ENCODE measurements around the gene POGZ.

The POGZ gene

GRCh38 chr1:151372058-151372934 lies 87.0 kb downstream of the POGZ start, which contains the start of gene SELENBP1:
Gene SELENBP1, minus strand, starts transcription at chr1:151372705. Its CDS starts 64 bp downstream, at chr1:151372641.
- DNase-seq (ENCODE audit: low read depth), result peak; percentile 70

- peak; percentile 55 for DNase-seq (ENCODE audit: low read depth)
These were observed 87.8 kb downstream of the POGZ start for GRCh38 chr1:151371370-151372057.

DNA sequence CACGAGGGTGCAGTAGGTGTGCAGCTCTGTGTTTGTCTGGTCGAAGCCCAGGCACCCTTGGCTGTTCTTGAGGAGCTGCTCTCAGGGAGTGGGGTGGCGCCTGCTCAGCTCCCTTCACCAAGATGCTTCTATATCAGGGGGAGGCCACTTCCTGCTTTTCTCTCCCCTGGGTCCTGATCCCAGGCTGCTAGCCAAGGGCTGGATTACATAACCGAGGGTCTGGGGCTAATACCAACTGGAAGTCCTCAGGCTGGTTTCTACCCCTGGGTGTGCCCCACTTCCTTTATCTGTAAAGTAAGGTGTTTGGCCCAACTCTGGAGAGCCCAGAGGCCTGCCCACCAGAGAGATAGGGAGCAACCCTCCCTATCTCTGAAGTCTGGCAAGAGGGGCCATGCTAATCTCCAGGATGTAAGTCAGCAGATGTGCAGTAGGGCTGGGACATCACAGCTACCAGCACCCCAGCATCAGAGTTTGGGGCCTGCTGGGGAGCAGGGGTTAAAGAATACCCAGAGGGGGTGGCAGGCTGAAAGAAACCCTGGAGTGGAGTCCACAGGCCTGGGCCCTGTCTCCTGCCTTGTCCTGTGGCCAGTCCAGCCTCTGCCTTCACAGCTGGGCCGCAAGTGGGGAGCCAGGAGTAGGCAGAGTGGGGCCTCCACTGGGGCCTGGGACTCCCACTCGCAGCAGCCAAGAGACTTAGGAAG lies 88.9 kb downstream of the POGZ start:
- no peak for DNase-seq (ENCODE audit: low read depth)

- no peak for DNase-seq (ENCODE audit: low read depth)
These were observed 89.7 kb downstream of the POGZ start for GRCh38 chr1:151369621-151370048.

GRCh38 chr1:151369302-151369610 lies 90.0 kb downstream of the POGZ start:
- DNase-seq (ENCODE audit: low read depth), result no peak

DNA sequence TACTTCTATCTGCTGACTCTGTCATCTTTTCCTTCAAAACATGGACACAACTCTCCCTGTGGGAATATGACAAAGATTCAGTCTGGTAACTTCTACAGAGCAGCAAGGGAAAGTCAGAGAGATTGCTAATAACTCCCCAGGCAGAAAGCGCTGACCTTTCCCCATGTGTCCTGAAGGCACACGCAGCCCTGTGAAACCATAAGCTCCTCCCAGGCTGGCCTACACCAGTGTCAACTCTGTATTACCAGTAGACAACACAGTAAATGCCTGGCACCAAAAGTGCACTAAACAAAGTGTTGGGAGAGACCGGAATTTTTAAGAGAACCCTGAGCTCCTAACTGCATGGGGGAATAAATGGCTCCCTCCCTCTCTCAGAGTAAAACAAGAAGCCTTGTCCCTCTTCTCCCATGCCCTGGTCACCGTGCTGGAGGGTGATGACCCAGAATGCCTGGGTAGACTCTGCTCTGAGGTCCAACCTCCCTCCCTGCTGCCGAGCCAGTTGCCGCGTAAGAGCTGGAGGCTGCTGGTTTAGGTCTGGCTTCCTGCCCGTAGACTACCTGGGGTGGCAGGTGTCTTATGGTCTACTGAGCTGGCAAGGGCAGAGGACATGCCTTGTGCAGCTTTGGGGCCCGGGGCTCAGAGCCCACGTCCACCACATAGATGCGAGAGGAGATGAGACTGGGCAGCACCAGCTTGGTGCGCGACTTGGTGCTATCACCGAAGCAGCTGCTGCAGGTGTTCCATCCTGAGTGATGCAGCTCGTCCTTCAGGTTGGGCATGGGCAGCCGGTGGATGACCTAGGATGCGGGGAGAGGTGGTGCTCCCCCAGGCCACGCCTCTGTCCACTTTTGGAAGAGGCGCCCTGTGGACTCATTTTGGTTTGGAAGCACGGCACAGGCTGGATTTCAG lies 90.6 kb downstream of the POGZ start:
- no peak for DNase-seq (ENCODE audit: low read depth)

- no peak for DNase-seq (ENCODE audit: low read depth)
These were observed 91.5 kb downstream of the POGZ start for GRCh38 chr1:151367658-151368392.

DNA sequence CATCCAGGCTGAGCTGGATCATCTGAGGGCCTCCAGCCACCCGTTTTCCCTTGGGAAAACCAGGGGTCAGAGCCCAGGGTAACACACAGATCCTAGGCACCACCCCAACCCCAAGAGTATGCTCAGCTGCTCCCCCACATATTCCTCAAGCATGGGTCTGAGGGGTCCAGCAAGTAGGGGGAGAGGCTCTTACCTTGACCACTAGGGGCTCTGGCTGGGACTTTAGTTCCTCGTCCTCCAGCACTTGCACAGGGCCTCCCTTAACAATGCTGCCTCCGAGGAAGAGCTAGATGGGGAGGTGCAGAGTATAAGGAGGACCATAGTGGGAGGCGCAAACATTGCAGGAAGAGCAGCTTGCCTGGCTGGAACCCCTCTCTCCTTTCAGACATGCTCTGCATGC lies 94.3 kb downstream of the POGZ start:
- DNase-seq (ENCODE audit: low read depth), result no peak

GRCh38 chr1:151362308-151363155 lies 96.8 kb downstream of the POGZ start:
- DNase-seq (ENCODE audit: low read depth), result no peak

- no peak for DNase-seq (ENCODE audit: low read depth)
These were observed 97.4 kb downstream of the POGZ start for GRCh38 chr1:151361883-151362282.

DNA sequence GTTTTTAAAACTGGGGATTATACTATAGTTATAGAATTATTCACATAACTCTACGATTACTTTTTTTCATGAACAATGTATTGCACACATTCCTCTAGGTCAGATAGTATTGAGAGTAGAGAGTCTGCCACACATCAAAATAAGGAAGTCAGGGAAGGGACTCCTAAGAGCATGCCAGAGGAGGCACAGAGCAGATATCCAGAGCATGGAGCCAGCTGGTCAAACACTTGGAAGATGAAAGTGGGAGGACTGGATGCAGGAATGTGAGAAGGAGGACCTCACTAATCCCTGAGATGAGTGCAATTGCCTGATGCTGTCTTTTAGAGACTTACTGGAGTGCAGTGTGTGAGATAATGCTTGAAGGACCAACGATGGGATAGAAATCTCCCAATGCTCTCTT lies 102.6 kb downstream of the POGZ start:
- DNase-seq (ENCODE audit: low read depth), result no peak

Measured in iris pigment epithelial cell (primary cell).